ENCODE measurements around the gene HSD17B11.

GRCh38 chr4:87428979-87429378, 38.0 kb upstream of the HSD17B11 start:
- no peak for TF ChIP-seq EZH2 (IDR thresholded peaks at IDR 0.05; ENCODE audit: borderline replicate concordance, low read length)
- TF ChIP-seq, protein P1, sequence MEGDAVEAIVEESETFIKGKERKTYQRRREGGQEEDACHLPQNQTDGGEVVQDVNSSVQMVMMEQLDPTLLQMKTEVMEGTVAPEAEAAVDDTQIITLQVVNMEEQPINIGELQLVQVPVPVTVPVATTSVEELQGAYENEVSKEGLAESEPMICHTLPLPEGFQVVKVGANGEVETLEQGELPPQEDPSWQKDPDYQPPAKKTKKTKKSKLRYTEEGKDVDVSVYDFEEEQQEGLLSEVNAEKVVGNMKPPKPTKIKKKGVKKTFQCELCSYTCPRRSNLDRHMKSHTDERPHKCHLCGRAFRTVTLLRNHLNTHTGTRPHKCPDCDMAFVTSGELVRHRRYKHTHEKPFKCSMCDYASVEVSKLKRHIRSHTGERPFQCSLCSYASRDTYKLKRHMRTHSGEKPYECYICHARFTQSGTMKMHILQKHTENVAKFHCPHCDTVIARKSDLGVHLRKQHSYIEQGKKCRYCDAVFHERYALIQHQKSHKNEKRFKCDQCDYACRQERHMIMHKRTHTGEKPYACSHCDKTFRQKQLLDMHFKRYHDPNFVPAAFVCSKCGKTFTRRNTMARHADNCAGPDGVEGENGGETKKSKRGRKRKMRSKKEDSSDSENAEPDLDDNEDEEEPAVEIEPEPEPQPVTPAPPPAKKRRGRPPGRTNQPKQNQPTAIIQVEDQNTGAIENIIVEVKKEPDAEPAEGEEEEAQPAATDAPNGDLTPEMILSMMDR (conservative IDR thresholded peaks at IDR 0.05 in 1 of 2, IDR thresholded peaks at IDR 0.05 in 1 of 2; ENCODE audit: extremely low read depth in 1 of 2, insufficient read depth in 1 of 2, low read depth in 1 of 2, low read length in 2 of 2), result no peak
